HepG2 (cell line): ENCODE data around the gene PAQR7. TPM values are rescaled to one million over a fixed set of nuclear protein-coding genes. Genes with fewer than 3 reads are reported as not detected.
A peak's percentile ranks its signal among the peaks of the same experiment; 100 is the strongest.

ENCODE experiments used
- ATAC-seq: fragments of 200-7000 bp; cut with Tn5 transposase; 3 replicates; pipeline ENCODE4 v1.9.1; 2020; ENCODE audit warnings: mild to moderate bottlenecking, moderate library complexity
- BruUV-seq: library from RNA; stranded (reverse); fragments of 400-500 nt; replicated peaks from 2 replicates; lab custom pipeline; 2021; lab: Mats Ljungman, UMichigan
- CTCF ChIA-PET: fragments of 300-600 bp; formaldehyde crosslinking; extraction: SDS; loops from one replicate; lab custom pipeline; 2021; ENCODE audit warnings: low total read pairs, inconsistent platforms, low intra/inter-chr PET ratio; lab: Yijun Ruan, JAX
- POLR2A ChIA-PET: fragments of 350-600 bp; sonication (Branson Sonifier 250); formaldehyde crosslinking; loops from one replicate; lab custom pipeline; 2020; ENCODE audit warnings: antibody characterized with exemption, inconsistent platforms; lab: Yijun Ruan, JAX
- DNase-seq: peaks from one replicate; pipeline ENCODE4 v3.0.0-alpha.2; 2015; ENCODE audit warnings: low spot score
- FAIRE-seq: peaks from 3 replicates; lab custom pipeline; 2011; peaks lifted over from hg19 to GRCh38; lab: Jason Lieb, UNC
- H2AFZ ChIP-seq: one replicate; pipeline ENCODE4 v1.6.1; 2011; ENCODE audit warnings: low read length, inconsistent platforms
- H3K27ac ChIP-seq: fragments of 300-600 bp; 3 replicates; pipeline ENCODE4 v1.8.0; 2011; ENCODE audit warnings: mixed run types, mild to moderate bottlenecking, mixed read lengths, low read length, inconsistent platforms; ENCODE audit not compliant: insufficient read depth; ENCODE audit errors: extremely low read length
- H3K27me3 ChIP-seq, 2 experiments: fragments of 200-600 bp in 1 of 2; 2 replicates in 1 of 2; 3 replicates in 1 of 2; pipeline versions ENCODE4 v1.6.0 to v1.8.0; 2011; ENCODE audit warnings: low read length in 2 of 2, mild to moderate bottlenecking in 2 of 2, moderate library complexity in 2 of 2, inconsistent platforms in 1 of 2; ENCODE audit not compliant: insufficient read depth in 2 of 2, control insufficient read depth in 1 of 2
- H3K36me3 ChIP-seq, 2 experiments: fragments of 200-600 bp in 1 of 2; replicated peaks in 1 of 2; 2 replicates in 1 of 2; 3 replicates in 1 of 2; pipeline versions ENCODE4 v1.5.1 to v1.8.0; 2011; ENCODE audit warnings: low read length in 2 of 2, inconsistent platforms in 1 of 2; ENCODE audit not compliant: insufficient read depth in 2 of 2, control insufficient read depth in 1 of 2
- H3K4me1 ChIP-seq: 2 replicates; pipeline ENCODE4 v1.5.1; 2012; ENCODE audit warnings: low read length, inconsistent platforms; ENCODE audit not compliant: insufficient read depth
- H3K4me2 ChIP-seq: 2 replicates; pipeline ENCODE4 v1.6.0; 2011; ENCODE audit warnings: low read depth, low read length, inconsistent platforms
- H3K4me3 ChIP-seq, 3 experiments: fragments of 200-600 bp in 1 of 3; sonication (generic), shearing (Covaris generic) in 1 of 3; replicated peaks in 1 of 3; 2 replicates each; pipeline ENCODE4 v1.5.1; 2011 to 2016; ENCODE audit warnings: low read length in 3 of 3, inconsistent platforms in 2 of 3, low read depth in 2 of 3, mild to moderate bottlenecking in 2 of 3, control low read depth in 1 of 3, mixed read lengths in 1 of 3; ENCODE audit not compliant: insufficient read depth in 1 of 3
- H3K79me2 ChIP-seq: one replicate; pipeline ENCODE4 v1.6.1; 2011; ENCODE audit warnings: low read length, inconsistent platforms; ENCODE audit not compliant: insufficient read depth
- H3K9ac ChIP-seq: 2 replicates; pipeline ENCODE4 v1.6.0; 2011; ENCODE audit warnings: mild to moderate bottlenecking, low read depth, low read length, inconsistent platforms; ENCODE audit not compliant: insufficient read depth
- H3K9me3 ChIP-seq: 2 replicates; pipeline ENCODE4 v1.5.1; 2012; ENCODE audit warnings: mild to moderate bottlenecking, low read length
- H4K20me1 ChIP-seq: 2 replicates; pipeline ENCODE4 v1.6.0; 2011; ENCODE audit warnings: inconsistent platforms, mild to moderate bottlenecking, low read length, moderate library complexity; ENCODE audit not compliant: insufficient read depth
- FOXO4 ChIP-seq: sonication (generic); formaldehyde crosslinking; conservative IDR thresholded peaks from 2 replicates; pipeline ENCODE4 v1.8.1; 2023; ENCODE audit warnings: missing genetic modification reagents
- GLI4 ChIP-seq: sonication (generic); formaldehyde crosslinking; IDR thresholded peaks from 2 replicates; pipeline ENCODE4 v1.5.1; 2020; ENCODE audit warnings: missing genetic modification reagents, mild to moderate bottlenecking, moderate library complexity, borderline replicate concordance
- ZBTB20 ChIP-seq: sonication (generic); formaldehyde crosslinking; IDR thresholded peaks from 2 replicates; pipeline ENCODE4 v1.8.1; 2023; ENCODE audit warnings: missing genetic modification reagents, low read depth, mild to moderate bottlenecking, borderline replicate concordance
- ZNF512B ChIP-seq: sonication (generic); formaldehyde crosslinking; IDR thresholded peaks from 2 replicates; pipeline ENCODE4 v1.5.1; 2020; ENCODE audit warnings: missing genetic modification reagents, mild to moderate bottlenecking, borderline replicate concordance
- ZXDC ChIP-seq: sonication (generic); formaldehyde crosslinking; IDR thresholded peaks from 2 replicates; pipeline ENCODE4 v1.5.0; 2020; ENCODE audit warnings: mild to moderate bottlenecking, missing genetic modification reagents
- WGBS: methylation state at CpG from one replicate; pipeline ENCODE4 v1.1.6; 2017; ENCODE audit warnings: low lambda C conversion rate; 5-methylcytosine and 5-hydroxymethylcytosine counted together
- in situ Hi-C: cut with HindIII; loops from 2 replicates; pipeline ENCODE4 v1.10.0; 2017; ENCODE audit warnings: low pct_unique_long_range_greater_than_20kb; ENCODE audit not compliant: extremely low pct_ligation_motif_present
- intact Hi-C: fragments of 100-400 bp; cut with micrococcal nuclease; formaldehyde crosslinking; loops from one replicate; pipeline ENCODE4 v1.10.0; 2022; ENCODE audit not compliant: unreplicated experiment
- polyA plus RNA-seq, 8 experiments: library from polyadenylated mRNA; depleted of rRNA in 3 of 8; stranded (reverse) in 7 of 8; unstranded in 1 of 8; fragments of >200 nt; fragmentation: Illumina TruSeq in 4 of 8; extraction: Trizol in 4 of 8; gene quantifications; 2 replicates each; pipeline versions ENCODE4 v1.2.1 to v1.2.3, GENCODE V29; 2011 to 2016; ENCODE audit warnings: low read depth in 4 of 8, missing spikeins in 1 of 8, mixed read lengths in 1 of 8; ENCODE audit not compliant: insufficient read depth in 1 of 8
- total RNA-seq, 5 experiments: library from RNA; depleted of rRNA; stranded (reverse); fragments of >200 nt; fragmentation: Illumina TruSeq; extraction: Trizol; gene quantifications; 2 replicates each; pipeline ENCODE4 v1.2.3, GENCODE V29; 2016; ENCODE audit warnings: low read depth in 1 of 5

PAQR7 gene
- total and polyA plus RNA-seq, 2 of the 13 experiments (the other 11 are each of a cell fraction or from before 2014, with no cell fraction given): 13.2 to 16.6 TPM

- TSS peak; percentile 61 for BruUV-seq
- intact Hi-C loops: loop anchor here (5.0 kb wide), 2 partner anchors 71 to 176 kb away; partner anchors contain the start of gene PAFAH2
- DNase-seq: no peak
- Histone ChIP-seq H4K20me1 (peaks cover 8% of the 10 kb centered on the region), H3K79me2 (peaks cover 26% of the 10 kb centered on the region), H3K9me3 (no peaks in the 10 kb centered on the region), H3K4me2 (peak overlapping the region; percentile 95), H3K4me1 (peaks cover 43% of the 10 kb centered on the region), H3K27ac (peak overlapping the region; percentile 98), H3K36me3 (peaks cover 0 to 12% of the 10 kb centered on the region in 2 experiments; a peak in 4 of 5 replicates), H3K27me3 (no peaks in the 10 kb centered on the region; a peak in 1 of 5 replicates), H3K4me3 (peak overlapping the region; percentile 90 to 94 (median 94)), H3K9ac (peak overlapping the region; percentile 98), H2AFZ (no peak overlapping the region)
- POLR2A ChIA-PET: interaction anchor here (1.1 to 3.3 kb wide), 2 partner anchors 136 to 176 kb away, joined by 5 to 20 read pairs; partner anchors contain the start of gene PAFAH2
- CTCF ChIA-PET: no interaction called here
- in situ Hi-C loops: loop anchor here (10.0 to 25.0 kb wide), 2 partner anchors 174 to 209 kb away; partner anchors contain the start of genes MAN1C1 and PAFAH2
- ATAC-seq: no peak
- peak; percentile 21 for FAIRE-seq
- WGBS: 6% methylated on average over 10 of the region's 10 CpGs
- TF ChIP-seq ZBTB20 (CRISPR knock-in tag) (0 out of 2 replicates have a peak, but pooled peaks have one; percentile 54), FOXO4 (0 out of 2 replicates have a peak, but pooled peaks have one; percentile 36), ZXDC (CRISPR knock-in tag) (no peak), ZNF512B (CRISPR knock-in tag) (0 out of 2 replicates have a peak, but pooled peaks have one; percentile 40), GLI4 (CRISPR knock-in tag) (0 out of 2 replicates have a peak, but pooled peaks have one; percentile 40)
Measured at GRCh38 chr1:25821112-25821476, 54.4 kb downstream of the PAQR7 start.
